Measurements from ENCODE around the gene VMP1. TPM values are rescaled to one million over a fixed set of nuclear protein-coding genes. Genes with fewer than 3 reads are reported as not detected.

The VMP1 gene
- total and polyA plus RNA-seq, 12 donors, result 20.5 to 98.9 (median 50.6) TPM

GRCh38 chr17:59760160-59760559, 52.7 kb downstream of the VMP1 start:
- no peak for ATAC-seq
- no peak for DNase-seq
- no peak for TF ChIP-seq CTCF (IDR thresholded peaks at IDR 0.05)

GRCh38 chr17:59761385-59762048, 54.1 kb downstream of the VMP1 start:
- no peak for DNase-seq
- TF ChIP-seq CTCF (IDR thresholded peaks at IDR 0.05), result no peak
- no peak overlapping the region for H3K4me3 ChIP-seq
- H3K9me3 ChIP-seq, result peaks cover 0 to 8% (median 0%) of the 10 kb centered on the region in 11 donors
- no peaks in the 10 kb centered on the region for H3K27me3 ChIP-seq
- no peak for ATAC-seq
- H3K27ac ChIP-seq, result peak overlapping the region in 1 of 10 donors; percentile 70
- H3K36me3 ChIP-seq, result peaks cover 0 to 46% (median 11%) of the 10 kb centered on the region in 9 donors
- 50 to 52% methylated on average over 3 of the region's 3 CpGs for WGBS, 2 donors
- peaks cover 0 to 53% (median 0%) of the 10 kb centered on the region in 9 donors for H3K4me1 ChIP-seq
- intact Hi-C loops (cut with DNase I), result no loop called here

More at GRCh38 chr17:59760160-59760559, 52.7 kb downstream of the VMP1 start:
- WGBS, 2 donors, result 94 to 95% methylated on average over 1 of the region's 1 CpG
- H3K27ac ChIP-seq, result peak overlapping the region in 1 of 10 donors; percentile 70
- H3K27me3 ChIP-seq, result no peaks in the 10 kb centered on the region
- H3K4me3 ChIP-seq, result no peak overlapping the region
- intact Hi-C loops (cut with DNase I), result no loop called here
- H3K36me3 ChIP-seq, result peaks cover 0 to 41% (median 7%) of the 10 kb centered on the region in 9 donors
- peaks cover 0 to 8% (median 0%) of the 10 kb centered on the region in 11 donors for H3K9me3 ChIP-seq
- H3K4me1 ChIP-seq, result peaks cover 0 to 61% (median 0%) of the 10 kb centered on the region in 9 donors

- H3K4me3 ChIP-seq, result no peak overlapping the region
- TF ChIP-seq CTCF (IDR thresholded peaks at IDR 0.05), result no peak
- DNase-seq (no peak), ATAC-seq (no peak)
- H3K27ac ChIP-seq, result peak overlapping the region in 1 of 10 donors; percentile 70
- 92 to 94% methylated on average over 4 of the region's 4 CpGs for WGBS, 2 donors
- intact Hi-C loops (cut with DNase I), result no loop called here
- H3K9me3 ChIP-seq, result peaks cover 0 to 8% (median 0%) of the 10 kb centered on the region in 11 donors
- H3K4me1 ChIP-seq, result peaks cover 0 to 53% (median 0%) of the 10 kb centered on the region in 9 donors
- no peaks in the 10 kb centered on the region for H3K27me3 ChIP-seq
- peaks cover 0 to 42% (median 11%) of the 10 kb centered on the region in 9 donors for H3K36me3 ChIP-seq
These were observed 54.8 kb downstream of the VMP1 start for GRCh38 chr17:59762049-59762823.

GRCh38 chr17:59762824-59763374, 55.4 kb downstream of the VMP1 start:
- H3K27me3 ChIP-seq, result no peaks in the 10 kb centered on the region
- H3K36me3 ChIP-seq, result peaks cover 0 to 42% (median 10%) of the 10 kb centered on the region in 9 donors
- no peak overlapping the region for H3K4me3 ChIP-seq
- peaks cover 0 to 8% (median 0%) of the 10 kb centered on the region in 11 donors for H3K9me3 ChIP-seq
- intact Hi-C loops (cut with DNase I), result no loop called here
- peak overlapping the region in 1 of 10 donors; percentile 70 for H3K27ac ChIP-seq
- DNase-seq (no peak), ATAC-seq (no peak)
- TF ChIP-seq CTCF (IDR thresholded peaks at IDR 0.05), result no peak
- peaks cover 0 to 54% (median 0%) of the 10 kb centered on the region in 9 donors for H3K4me1 ChIP-seq
